Lower leg skin (tissue), 3 donors: ENCODE results near the gene TGFA.

ENCODE experiments used
- POLR2A ChIP-seq, 2 donors: fragments of 450-650 bp; IDR thresholded peaks; one replicate each; pipeline ENCODE4 v1.6.1; 2016 to 2017; ENCODE audit warnings: antibody characterized with exemption in 2 of 2, mild to moderate bottlenecking in 1 of 2, moderate library complexity in 1 of 2
- TF ChIP-seq, protein P1 (sequence below), 3 donors: fragments of 450-650 bp; IDR thresholded peaks; one replicate each; pipeline ENCODE4 v1.5.1; 2016; ENCODE audit warnings: antibody characterized with exemption in 3 of 3, mild to moderate bottlenecking in 3 of 3, moderate library complexity in 2 of 3

- TF ChIP-seq, protein P1, sequence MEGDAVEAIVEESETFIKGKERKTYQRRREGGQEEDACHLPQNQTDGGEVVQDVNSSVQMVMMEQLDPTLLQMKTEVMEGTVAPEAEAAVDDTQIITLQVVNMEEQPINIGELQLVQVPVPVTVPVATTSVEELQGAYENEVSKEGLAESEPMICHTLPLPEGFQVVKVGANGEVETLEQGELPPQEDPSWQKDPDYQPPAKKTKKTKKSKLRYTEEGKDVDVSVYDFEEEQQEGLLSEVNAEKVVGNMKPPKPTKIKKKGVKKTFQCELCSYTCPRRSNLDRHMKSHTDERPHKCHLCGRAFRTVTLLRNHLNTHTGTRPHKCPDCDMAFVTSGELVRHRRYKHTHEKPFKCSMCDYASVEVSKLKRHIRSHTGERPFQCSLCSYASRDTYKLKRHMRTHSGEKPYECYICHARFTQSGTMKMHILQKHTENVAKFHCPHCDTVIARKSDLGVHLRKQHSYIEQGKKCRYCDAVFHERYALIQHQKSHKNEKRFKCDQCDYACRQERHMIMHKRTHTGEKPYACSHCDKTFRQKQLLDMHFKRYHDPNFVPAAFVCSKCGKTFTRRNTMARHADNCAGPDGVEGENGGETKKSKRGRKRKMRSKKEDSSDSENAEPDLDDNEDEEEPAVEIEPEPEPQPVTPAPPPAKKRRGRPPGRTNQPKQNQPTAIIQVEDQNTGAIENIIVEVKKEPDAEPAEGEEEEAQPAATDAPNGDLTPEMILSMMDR (IDR thresholded peaks at IDR 0.05): no peak
- no peak for TF ChIP-seq POLR2A (IDR thresholded peaks at IDR 0.05)
These were observed 41.5 kb downstream of the TGFA start for GRCh38 chr2:70511971-70512729.
